HG02678 (cell line): Measurements from ENCODE around the gene MEGF9.

ENCODE experiments used
- ATAC-seq: cut with Tn5 transposase; IDR thresholded peaks from one replicate; pipeline ENCODE4 v1.9.1; 2021; ENCODE audit warnings: mild to moderate bottlenecking, moderate library complexity; ENCODE audit not compliant: unreplicated experiment

MEGF9 gene

DNA sequence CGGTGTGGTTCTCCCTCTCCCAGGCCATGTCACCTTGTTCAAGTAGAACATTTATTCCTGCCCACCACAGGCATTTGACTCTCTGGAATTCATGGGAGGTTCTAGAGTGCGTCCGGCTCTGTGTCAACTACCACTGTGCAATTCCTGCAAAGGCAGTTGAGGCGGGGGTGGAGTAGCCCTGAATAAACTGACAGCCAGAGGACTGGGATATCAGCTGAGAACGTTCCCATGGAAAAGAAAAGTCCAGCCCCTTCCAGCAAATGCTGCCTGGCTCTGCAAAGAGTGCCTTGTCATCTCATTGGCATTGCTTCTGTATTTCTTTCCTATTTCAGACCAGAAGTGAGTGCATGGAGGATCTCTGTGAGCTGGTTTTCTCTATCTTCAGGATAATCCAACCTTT lies 18.9 kb upstream of the MEGF9 start:
- ATAC-seq, result no peak

DNA sequence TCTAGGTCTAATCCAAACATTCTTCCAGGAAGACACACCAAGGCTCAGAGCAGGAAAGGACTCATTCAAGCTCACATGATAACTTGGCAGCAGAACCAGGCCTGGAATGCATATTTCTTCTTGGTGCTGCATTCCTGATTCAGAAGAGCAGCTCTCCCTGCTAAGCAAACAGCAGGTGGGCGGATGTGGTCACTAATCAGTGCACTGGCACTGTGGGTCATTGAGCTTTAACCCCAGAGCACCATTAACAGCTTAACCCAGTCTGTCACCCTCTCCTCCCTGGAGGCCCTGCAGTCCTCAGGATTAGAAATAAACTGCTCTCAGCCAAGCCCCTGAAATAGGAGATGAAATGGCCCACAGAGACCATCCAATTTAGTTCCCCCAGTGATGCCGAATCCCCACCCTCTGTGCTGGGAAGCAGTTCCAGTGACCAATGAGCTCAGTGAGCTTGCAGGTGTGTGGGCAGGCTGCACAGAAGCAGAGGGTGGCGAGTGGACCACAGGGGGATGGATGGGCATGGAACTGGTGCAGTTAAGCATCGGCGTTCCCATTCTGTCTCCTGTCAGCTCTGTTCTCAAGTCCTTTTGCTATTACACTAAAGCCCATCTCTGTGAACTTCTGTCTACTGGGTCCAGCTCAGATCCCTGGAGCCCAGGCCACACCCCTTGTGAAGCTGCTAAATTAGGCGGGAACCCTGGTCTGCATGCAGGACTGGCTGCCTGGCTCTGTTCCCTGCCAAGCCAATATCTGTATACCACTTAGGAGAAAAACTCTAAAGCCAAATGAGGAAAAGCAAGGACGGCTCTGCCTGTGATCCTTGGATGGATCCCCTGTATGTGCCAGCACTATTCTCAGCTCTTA lies 16.6 kb upstream of the MEGF9 start:
- ATAC-seq, result no peak

DNA sequence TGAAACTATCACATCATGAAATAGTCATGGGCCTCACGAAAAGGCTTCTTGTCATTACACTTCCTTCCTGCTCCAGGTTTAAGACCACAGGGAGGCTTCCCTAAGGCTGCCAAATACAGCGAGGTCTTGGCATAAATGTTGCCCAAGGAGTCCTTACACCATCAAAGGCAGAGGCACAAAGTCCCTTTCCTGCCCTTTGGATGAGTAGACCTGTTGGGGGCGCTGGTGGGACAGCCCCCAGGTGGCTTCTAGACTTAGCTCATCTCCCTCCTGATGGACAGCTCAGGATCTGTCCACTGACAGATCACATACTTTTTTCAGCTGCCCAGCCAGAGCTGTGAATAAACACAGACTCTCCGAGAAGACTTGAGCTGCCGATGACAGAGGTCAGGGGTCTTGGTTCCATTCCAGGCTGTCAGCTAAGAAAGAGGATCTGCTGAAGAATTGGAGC lies 15.5 kb upstream of the MEGF9 start:
- no peak for ATAC-seq

DNA sequence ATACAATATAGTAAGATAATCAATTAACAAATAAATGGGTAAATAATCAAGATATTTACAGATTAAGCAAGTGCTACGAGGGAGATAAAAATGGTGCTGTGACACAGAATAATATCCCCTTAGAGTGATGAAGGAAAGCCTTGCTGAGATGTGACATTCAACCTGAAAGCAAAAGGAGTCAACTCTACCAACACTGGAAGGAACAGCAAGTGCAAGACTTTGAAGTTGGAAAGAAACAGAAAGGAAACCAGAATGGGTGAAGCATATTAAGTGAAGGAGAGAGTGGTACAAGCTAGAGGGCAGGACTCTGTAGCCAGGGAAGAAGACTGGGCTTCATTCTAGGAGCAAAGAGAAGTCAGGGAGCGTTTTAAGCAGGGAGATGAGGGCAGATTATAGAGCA lies 12.2 kb upstream of the MEGF9 start:
- ATAC-seq, result no peak

DNA sequence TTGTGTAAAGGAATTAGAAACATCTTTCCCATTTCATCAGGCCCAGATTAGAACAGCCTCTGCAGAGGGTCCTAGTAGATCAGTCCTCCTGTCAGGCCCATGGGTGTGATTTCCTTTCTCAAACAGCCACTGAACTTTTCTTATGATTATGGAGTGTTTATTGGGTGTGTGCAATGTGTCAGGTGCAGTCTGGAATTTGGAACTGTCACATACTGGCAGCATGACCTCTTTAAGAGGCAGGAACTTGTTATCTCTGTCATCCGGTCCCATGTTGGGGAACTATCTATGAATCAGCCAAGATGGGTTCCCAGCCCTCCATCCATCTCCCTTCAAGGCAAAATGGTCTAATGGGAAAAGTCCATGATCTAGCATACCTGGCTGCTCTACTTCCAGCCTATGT lies 11.6 kb upstream of the MEGF9 start:
- no peak for ATAC-seq

GRCh38 chr9:120724757-120725400 lies 10.6 kb upstream of the MEGF9 start:
- no peak for ATAC-seq

DNA sequence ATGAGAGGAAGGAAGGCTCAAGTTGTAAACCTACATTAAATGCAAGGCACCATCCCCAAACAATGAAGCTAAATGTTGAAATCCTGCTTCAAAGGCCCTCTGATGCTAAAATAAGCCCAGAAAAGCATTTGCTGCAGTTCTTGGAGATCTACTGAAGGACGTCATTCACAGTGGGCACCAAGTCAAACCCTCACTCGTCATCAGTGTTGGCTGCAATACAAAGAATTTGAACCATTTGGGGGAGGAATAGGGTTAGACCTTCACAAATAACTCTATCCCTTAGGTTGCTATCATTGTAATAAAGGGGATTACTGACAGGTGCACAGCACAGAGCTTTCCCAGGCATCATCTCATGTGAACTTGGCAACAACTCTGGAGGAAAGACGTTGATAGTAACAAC lies 9.3 kb upstream of the MEGF9 start:
- no peak for ATAC-seq

GRCh38 chr9:120720404-120720803 lies 6.1 kb upstream of the MEGF9 start:
- ATAC-seq, result no peak

DNA sequence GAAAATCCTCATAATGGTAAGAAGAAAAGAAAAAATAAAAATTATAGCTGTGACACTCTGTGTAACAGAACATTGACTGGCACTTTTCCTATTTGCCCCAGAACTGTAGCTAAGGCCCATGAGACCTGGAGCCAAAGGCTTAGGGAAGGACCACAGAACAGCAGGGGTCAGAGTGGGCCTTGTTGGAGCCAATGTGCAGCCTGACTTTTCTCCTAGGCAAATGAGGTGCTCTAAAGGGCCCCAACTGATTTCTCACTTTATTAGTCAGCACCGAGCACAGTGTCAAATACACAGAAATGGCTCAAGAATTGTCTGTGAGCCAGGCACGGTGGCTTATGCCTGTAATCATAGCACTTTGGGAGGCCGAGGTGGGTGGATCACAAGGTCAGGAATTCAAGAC lies 4.0 kb upstream of the MEGF9 start:
- no peak for ATAC-seq

DNA sequence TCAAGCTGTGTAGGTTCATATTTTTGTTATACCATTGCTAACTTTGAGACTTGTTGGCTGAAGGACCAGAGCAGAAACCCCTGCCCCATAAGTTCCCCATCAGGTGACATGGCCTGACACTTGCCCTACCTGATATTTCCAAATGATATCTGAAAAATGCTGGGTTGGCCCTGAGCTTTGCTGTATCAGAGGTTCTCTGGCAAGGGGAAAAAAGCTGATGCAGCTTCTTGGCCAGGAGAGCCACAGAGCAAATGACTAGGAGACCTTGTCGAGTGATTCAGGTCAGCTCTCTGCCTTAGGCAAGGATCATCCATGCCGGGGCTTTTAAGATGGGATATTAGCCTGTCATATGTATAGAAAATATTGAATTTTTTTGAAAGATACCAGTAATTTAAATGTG lies 2.9 kb upstream of the MEGF9 start:
- ATAC-seq, result no peak

- ATAC-seq, result no peak
Observed at GRCh38 chr9:120716483-120716882, 2.2 kb upstream of the MEGF9 start.

DNA sequence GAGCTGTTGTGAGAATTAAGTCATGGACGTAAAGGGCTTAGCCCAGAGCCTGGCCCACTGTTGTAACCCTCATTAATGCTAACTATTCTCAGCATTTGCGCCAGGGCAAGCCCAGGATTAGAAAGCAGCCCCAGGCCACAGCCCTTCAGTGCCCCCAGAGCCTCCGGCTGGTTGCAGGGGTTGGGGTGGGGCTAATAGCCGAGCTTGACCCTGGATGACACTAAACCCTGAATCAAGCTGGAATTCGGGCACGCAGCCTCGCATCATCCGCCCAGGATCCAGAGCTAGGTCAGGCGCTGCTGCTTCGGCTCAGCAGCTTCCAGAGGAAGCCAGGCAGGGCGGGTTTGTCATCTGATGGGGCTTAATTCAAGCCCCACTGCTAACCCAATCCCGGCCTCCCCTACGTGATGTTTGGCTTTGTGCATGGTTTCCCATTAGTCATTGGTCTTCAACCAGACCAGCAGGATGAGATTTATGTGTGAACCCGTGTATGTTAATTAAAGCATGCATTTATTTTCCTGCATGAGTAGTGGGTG lies 1.2 kb upstream of the MEGF9 start:
- no peak for ATAC-seq

DNA sequence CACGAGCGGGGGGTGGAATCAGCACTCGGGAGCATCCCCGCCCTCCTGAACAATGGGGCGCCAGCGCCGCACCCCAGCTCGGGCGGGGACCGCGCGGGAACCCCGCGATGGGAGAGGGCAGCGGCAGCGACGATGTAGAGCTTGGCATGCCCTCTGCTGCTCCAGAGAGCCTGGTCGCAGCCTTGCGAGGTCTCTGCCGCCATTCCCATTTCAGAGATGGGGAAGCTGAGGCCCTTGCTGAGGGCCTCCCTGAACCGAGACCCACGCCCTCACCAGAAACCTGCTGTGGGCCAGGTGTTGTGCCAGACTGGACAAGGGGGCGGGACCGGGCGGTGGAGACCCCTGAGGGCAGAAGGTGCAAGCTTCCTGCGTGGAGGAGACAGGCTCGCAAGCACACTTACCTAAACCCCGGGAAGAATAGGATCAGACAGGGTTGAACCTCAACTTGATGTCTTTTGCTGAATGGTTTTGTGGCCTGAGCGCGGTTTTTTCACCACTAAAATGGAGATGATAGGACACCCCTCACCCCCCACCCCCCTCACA lies 647 bp upstream of the MEGF9 start:
- ATAC-seq, result no peak

DNA sequence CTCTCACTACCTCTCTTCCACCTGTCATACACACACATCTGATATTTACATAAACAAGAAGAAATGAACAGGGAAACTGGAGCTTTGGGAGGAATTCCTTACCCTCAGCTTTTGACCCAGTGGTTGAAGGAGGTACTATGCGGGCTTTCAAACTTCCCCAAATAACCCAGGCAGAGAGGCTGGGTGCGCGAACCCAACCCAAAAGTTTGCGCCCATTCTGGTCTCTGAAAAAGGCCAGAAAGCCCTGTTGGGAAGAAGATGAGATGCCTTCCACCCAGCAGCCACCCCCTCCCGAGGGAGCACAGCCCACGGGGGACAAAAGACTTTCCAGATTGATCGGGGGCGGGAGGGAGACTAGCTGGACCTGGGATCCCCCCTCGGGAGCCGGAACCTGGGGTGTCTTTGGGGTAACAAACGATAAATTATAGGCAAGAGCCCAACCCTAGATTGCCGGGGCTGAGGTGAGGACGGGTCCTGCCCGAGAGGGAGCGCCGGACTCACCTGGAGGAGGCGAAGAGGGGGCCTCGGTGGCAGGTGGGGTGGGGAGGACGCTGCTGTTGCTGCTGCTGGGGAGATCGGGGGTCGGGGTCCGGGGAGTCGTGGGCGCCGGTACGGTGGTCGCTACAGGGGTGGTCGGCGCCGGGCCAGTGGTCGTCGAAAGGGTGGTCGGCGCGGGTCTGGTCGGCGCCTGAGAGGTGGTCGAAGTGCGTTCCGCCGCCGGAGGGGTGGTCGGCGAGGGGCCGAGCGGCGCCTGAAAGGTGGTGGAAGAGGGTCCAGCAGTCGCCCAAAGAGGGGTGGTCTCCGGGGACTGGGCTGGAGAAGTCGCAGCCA lies 798 bp downstream of the MEGF9 start:
- no peak for ATAC-seq

DNA sequence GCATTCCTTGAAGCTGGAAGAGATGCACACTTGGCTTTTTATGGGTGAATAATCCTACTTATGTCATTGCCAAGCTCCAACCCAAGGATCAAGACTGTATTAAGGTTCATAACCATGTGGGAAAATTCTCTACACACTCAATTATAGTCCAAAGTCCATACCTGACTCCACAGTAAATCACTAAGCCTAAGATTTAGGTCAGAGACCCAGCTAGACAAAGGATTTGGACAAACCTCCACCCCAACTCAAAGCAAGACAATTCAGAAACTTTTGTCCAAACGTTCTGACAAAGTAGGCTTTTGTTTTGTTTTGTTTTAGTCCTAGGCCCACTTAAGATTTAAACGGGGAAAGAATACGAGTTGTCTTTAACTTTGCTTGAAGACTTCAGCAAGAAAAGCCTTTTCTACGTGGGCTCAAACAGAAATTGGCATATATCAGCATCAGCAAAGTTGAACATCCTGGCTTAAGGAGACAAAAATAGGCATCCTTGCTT lies 1.7 kb downstream of the MEGF9 start:
- no peak for ATAC-seq

DNA sequence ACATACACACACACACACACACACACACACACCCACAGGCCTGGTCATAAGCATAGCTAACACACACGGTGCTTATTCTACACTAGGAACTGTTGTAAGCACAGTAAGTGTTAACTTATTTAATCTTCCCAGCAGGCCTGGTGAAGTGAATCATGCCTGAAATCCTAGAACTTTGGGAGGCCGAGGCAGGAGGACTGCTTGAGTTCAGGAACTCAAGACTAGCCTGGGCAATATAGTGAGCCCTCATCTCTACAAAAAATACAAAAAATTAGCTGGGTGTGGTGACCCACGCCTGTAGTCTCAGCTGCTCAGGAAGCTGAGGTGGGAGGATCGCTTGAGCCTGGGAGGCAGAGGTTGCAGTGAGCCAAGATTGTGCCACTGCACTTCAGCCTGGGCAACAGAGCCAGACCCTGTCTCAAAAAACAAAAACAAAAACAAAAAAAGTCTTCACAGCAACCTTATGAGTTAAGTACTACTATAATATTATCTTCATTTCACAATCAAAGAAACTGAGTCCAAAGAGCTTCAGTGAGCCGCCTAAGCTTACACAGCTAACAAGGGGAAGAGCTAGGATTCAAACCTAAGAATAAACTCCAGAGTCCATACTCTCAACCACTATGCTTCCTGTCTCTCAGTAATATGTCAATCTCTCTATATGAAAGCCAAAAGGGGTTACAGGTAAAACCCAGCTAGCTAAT lies 2.3 kb downstream of the MEGF9 start:
- no peak for ATAC-seq

- ATAC-seq, result no peak
Observed at GRCh38 chr9:120711354-120711753, 2.9 kb downstream of the MEGF9 start.

GRCh38 chr9:120710110-120710981 lies 3.9 kb downstream of the MEGF9 start:
- no peak for ATAC-seq

DNA sequence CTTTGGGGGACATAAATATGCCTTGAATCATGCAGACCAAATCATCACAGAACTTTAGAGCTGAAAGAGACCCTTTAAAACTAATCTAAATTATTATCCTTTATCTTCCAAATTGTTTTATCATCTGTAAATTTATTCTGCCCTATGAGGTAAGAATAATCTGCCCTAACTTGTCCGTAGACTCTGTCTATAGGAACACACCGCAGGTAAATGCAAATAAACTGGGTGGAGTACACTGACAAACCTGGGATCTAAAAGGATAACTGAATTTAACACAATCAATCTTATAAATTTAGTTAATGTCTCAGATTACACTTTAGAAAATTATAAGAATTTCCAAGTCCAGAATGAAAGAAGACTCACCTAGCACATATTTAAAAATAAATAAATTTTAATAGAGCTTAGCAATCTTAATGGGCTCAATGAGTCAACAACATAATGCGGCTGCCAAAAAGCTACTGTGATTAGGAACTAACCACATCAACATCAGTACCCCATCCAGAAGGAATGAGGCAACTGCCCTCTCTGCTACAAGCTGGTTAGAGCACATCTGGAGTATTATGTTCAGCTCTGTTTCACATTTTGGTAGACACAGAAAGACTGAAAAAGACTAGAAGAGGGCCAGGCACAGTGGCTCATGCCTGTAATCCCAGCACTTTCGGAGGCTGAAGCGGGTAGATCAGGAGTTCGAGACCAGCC lies 5.6 kb downstream of the MEGF9 start:
- ATAC-seq, result no peak
